Adrenal gland (tissue), 12 donors: ENCODE data around the gene KIF25. TPM values are rescaled to one million over a fixed set of nuclear protein-coding genes. Genes with fewer than 3 reads are reported as not detected.

ENCODE experiments used
- DNase-seq, 7 donors: peaks; one replicate each; pipeline ENCODE4 v3.0.0-alpha.2; 2019 to 2020
- H3K27ac ChIP-seq, 5 donors: fragments of 200-600 bp; sonication (generic) in 4 of 5; 1 replicate in 3 of 5; 2 replicates in 2 of 5; pipeline versions ENCODE4 v1.5.1 to v1.8.0; 2016 to 2020; ENCODE audit warnings: mild to moderate bottlenecking in 1 of 5
- H3K27me3 ChIP-seq: fragments of 200-600 bp; 2 replicates; pipeline ENCODE4 v1.8.0; 2021
- H3K36me3 ChIP-seq, 2 donors: fragments of 200-600 bp; replicated peaks in 1 of 2; 1 replicate in 1 of 2; 2 replicates in 1 of 2; pipeline versions ENCODE4 v1.5.1 to v1.8.0; 2018 to 2022
- H3K4me1 ChIP-seq, 2 donors: fragments of 200-600 bp; replicated peaks in 1 of 2; 1 replicate in 1 of 2; 2 replicates in 1 of 2; pipeline versions ENCODE4 v1.5.1 to v1.8.0; 2018 to 2021
- H3K4me3 ChIP-seq, 4 donors: fragments of 200-600 bp; sonication (generic) in 3 of 4; one replicate each; pipeline ENCODE4 v1.5.1; 2016 to 2018
- H3K9me3 ChIP-seq, 3 donors: fragments of 200-600 bp; sonication (generic) in 1 of 3; replicated peaks in 1 of 3; 1 replicate in 2 of 3; 2 replicates in 1 of 3; pipeline versions ENCODE4 v1.5.1 to v1.8.0; 2016 to 2021
- CTCF ChIP-seq, 6 experiments: fragments of 450-650 bp in 4 of 6; fragments of 200-600 bp in 2 of 6; sonication (generic) in 1 of 6; IDR thresholded peaks; 1 replicate in 5 of 6; 2 replicates in 1 of 6; pipeline versions ENCODE4 v1.5.1 to v1.8.0; 2016 to 2021; ENCODE audit warnings: antibody characterized with exemption in 6 of 6, mild to moderate bottlenecking in 2 of 6, moderate library complexity in 1 of 6
- POLR2A ChIP-seq, 2 donors: fragments of 450-650 bp; IDR thresholded peaks; one replicate each; pipeline ENCODE4 v1.6.1; 2017; ENCODE audit warnings: antibody characterized with exemption in 2 of 2, mild to moderate bottlenecking in 2 of 2, moderate library complexity in 1 of 2
- WGBS, 4 donors: extraction: QIAGEN DNeasy Blood & Tissue Kit in 2 of 4; methylation state at CpG; one replicate each; pipeline versions ENCODE4 v1.1.5 to v1.1.7; 2013 to 2017; 5-methylcytosine and 5-hydroxymethylcytosine counted together
- intact Hi-C, 2 donors: fragments of 100-400 bp; cut with DNase I; formaldehyde crosslinking; loops; one replicate each; pipeline versions ENCODE4 v1.14.1 to v1.15.0; 2022 to 2023
- polyA plus RNA-seq, 3 donors: library from polyadenylated mRNA; stranded (reverse); fragments of 200-250 nt in 2 of 3; fragments of 350-450 nt in 1 of 3; fragmentation: Illumina TruSeq in 1 of 3; extraction: RNeasy Lipid Tissue Mini Kit (QIAGEN cat#74804) in 1 of 3; gene quantifications; one replicate each; pipeline ENCODE4 v1.2.3, GENCODE V29; 2013 to 2014
- total RNA-seq, 9 donors: library from RNA; depleted of rRNA in 4 of 9; stranded (reverse); fragments of >200 nt in 4 of 9; fragments of 120-200 nt in 1 of 9; fragmentation: NEBNext Ultra II Directional in 1 of 9; extraction: Animal tissue kit (Norgen Biotek cat#: 25700) in 1 of 9; gene quantifications; one replicate each; pipeline versions ENCODE4 v1.1.0 to v1.2.4, GENCODE V29; 2013 to 2023
- donor health status: healthy with polysubstance abuse.
- donor health status: Bipolar disorder and iron deficiency.
- donor health status: DM: yes; HTN: yes; CAD: no.
- donor health status: DM: no; HTN: no; CAD: no.
- donor health status: DM: no; HTN: no; CAD: no.
- donor health status: DM: yes; HTN: yes; CAD: no.

Gene KIF25
- total and polyA plus RNA-seq, 12 donors: 0.44 to 0.97 TPM; not detected in 10

DNA sequence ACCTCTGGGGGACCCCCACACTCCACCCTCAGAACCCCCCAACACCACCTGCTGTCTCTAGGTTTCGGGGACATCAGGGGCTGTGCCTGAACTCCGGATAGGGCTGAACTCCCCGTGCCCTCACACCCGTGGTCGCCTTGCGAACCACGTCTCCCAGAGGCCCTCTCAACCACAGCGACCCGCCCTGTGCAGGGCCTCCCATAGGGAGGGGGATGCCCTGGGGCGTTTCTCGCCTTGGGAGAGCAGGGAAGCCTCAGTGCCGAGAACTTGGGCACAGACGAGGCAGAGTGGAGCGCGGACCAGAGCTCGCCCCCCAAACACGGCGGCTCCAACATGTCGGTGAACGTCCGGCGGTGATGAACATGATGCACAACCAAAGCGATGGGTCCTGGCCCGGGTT, 74.8 kb downstream of the KIF25 start:
- Histone ChIP-seq H3K4me3 (no peak overlapping the region), H3K4me1 (no peaks in the 10 kb centered on the region), H3K27ac (no peak overlapping the region), H3K27me3 (no peaks in the 10 kb centered on the region), H3K36me3 (no peaks in the 10 kb centered on the region), H3K9me3 (no peaks in the 10 kb centered on the region)
- no peak for DNase-seq
- WGBS, 4 donors: 86 to 90% (median 88%) methylated on average over 11 to 24 of the region's 24 CpGs
- no peak for TF ChIP-seq POLR2A (IDR thresholded peaks at IDR 0.05)
- no peak for TF ChIP-seq CTCF (IDR thresholded peaks at IDR 0.05)
- intact Hi-C loops: no loop called here

GRCh38 chr6:168072730-168073129, 75.3 kb downstream of the KIF25 start:
- intact Hi-C loops: no loop called here
- Histone ChIP-seq H3K9me3 (no peaks in the 10 kb centered on the region), H3K27ac (no peak overlapping the region), H3K27me3 (no peaks in the 10 kb centered on the region), H3K4me1 (no peaks in the 10 kb centered on the region), H3K36me3 (no peaks in the 10 kb centered on the region), H3K4me3 (no peak overlapping the region)
- DNase-seq: no peak
- TF ChIP-seq POLR2A (IDR thresholded peaks at IDR 0.05) (no peak), CTCF (IDR thresholded peaks at IDR 0.05) (no peak)
- 50 to 68% (median 64%) methylated on average over 4 of the region's 4 CpGs for WGBS, 4 donors

DNA sequence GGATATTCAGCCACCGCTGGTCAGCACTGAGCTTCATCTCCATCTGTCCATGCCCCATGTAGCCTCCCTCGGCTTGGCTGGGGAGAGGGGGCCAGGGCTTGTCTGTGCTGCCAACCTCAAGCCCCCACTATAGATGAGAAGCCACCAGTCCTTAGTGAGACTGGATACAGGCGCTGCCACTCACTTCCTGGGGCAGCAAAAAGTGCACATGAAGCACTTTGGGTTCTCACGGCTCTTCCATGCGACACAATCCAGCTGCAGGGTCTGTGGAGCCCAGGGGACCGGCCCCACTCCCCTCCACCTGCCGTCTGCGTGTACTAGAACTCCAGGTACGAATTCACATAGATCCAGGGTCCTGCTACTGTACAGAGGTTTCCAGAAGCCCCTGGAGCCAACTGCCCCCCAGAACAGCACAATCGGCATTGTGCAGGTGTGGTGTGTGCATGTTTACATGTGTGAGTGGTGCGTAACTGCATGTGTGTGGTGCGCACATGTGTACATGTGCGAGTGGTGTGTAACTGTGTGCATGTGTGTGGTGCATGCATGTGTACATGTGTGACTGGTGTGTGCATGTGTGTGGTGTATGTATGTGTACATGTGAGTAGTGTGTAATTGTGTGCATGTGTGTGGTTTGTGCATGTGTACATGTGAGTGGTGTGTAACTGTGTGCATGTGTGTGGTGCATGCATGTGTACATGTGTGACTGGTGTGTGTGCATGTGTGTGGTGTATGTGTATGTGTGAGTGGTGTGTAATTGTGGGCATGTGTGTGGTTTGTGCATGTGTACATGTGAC, 76.7 kb downstream of the KIF25 start:
- Histone ChIP-seq H3K36me3 (no peaks in the 10 kb centered on the region), H3K4me3 (no peak overlapping the region), H3K27ac (no peak overlapping the region), H3K4me1 (no peaks in the 10 kb centered on the region), H3K9me3 (no peaks in the 10 kb centered on the region), H3K27me3 (no peaks in the 10 kb centered on the region)
- 74 to 92% (median 81%) methylated on average over 6 to 13 of the region's 13 CpGs for WGBS, 4 donors
- TF ChIP-seq CTCF (IDR thresholded peaks at IDR 0.05) (no peak), POLR2A (IDR thresholded peaks at IDR 0.05) (no peak)
- DNase-seq: no peak
- intact Hi-C loops: no loop called here

DNA sequence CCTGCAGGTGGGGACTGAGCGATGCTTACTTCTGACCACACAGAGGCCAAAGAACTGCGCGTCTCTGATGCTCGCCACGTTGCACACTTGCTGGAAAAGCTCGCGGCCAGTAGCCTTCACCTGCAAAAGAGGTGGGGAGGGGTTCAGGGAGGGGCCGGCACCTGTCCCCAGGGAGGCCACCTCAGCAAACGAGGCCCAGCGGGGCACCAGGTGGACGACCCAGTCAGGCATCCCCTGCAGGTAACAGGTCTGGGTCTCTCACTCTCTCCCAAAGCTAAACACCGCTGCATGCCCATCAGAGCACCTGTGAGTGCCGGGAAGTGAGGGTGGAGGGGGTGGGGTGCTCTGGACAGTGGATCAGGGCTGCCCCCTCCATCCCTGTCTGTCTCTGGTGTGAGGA, 77.7 kb downstream of the KIF25 start:
- Histone ChIP-seq H3K4me1 (no peaks in the 10 kb centered on the region), H3K36me3 (no peaks in the 10 kb centered on the region), H3K27ac (no peak overlapping the region), H3K27me3 (no peaks in the 10 kb centered on the region), H3K9me3 (no peaks in the 10 kb centered on the region), H3K4me3 (no peak overlapping the region)
- no peak for DNase-seq
- intact Hi-C loops: no loop called here
- 81 to 97% (median 86%) methylated on average over 6 to 13 of the region's 13 CpGs for WGBS, 4 donors
- TF ChIP-seq CTCF (IDR thresholded peaks at IDR 0.05) (no peak), POLR2A (IDR thresholded peaks at IDR 0.05) (no peak)
